ENCODE results near the gene UBE2L6. TPM values are rescaled to one million over a fixed set of nuclear protein-coding genes. Genes with fewer than 3 reads are reported as not detected.

Gene UBE2L6
- total RNA-seq, 1 experiment from 2014 or later: 122 TPM

DNA sequence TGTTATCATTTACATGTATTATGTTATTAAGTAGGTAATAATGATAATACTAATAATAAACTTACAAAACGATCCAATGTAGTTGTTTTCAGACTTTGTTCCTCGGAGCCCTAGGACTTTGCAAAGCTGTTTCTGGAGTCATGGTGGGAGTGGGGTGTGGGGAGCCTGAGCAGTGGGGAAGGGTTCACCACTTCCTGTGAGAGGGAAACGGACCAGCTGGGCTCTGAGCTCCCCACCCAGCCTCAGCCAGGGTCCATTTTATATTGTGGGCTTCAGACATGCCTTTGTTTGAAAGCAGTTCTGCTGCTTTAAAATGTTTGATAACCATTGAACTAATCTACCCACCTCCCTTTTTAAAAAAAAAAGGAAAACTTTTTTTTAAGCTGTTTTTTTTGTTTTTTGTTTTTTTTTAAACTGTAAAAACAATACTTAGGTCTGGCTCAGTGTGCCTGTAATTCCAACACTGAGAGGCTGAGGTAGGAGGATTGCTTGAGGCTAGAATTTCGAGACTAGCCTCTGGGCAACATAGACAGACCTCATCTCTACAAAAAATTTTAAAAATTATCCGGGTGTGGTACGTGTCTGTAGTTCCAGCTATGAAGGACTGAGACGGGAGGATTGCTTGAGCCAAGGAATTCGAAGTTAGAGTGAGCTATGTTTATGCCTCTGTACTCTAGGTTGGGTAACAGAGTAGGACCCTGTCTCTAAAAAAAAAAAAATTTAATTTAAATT, 37.0 kb upstream of the UBE2L6 start:
- no peaks in the 10 kb centered on the region for H4K20me1 ChIP-seq (ENCODE audit: insufficient read depth)
- POLR2A ChIA-PET (ENCODE audit: unreplicated experiment): no interaction called here
- CTCF ChIA-PET: interaction anchor here (0.6 to 0.7 kb wide), 3 partner anchors 22 to 1532 kb away, joined by 3 read pairs; no protein-coding TSS in a partner anchor
- H3K4me1 ChIP-seq (replicated peaks; ENCODE audit: insufficient read depth): no peaks in the 10 kb centered on the region
- no peak for TF ChIP-seq EZH2 (IDR thresholded peaks at IDR 0.05; ENCODE audit: low read depth)
- TF ChIP-seq, protein P1, sequence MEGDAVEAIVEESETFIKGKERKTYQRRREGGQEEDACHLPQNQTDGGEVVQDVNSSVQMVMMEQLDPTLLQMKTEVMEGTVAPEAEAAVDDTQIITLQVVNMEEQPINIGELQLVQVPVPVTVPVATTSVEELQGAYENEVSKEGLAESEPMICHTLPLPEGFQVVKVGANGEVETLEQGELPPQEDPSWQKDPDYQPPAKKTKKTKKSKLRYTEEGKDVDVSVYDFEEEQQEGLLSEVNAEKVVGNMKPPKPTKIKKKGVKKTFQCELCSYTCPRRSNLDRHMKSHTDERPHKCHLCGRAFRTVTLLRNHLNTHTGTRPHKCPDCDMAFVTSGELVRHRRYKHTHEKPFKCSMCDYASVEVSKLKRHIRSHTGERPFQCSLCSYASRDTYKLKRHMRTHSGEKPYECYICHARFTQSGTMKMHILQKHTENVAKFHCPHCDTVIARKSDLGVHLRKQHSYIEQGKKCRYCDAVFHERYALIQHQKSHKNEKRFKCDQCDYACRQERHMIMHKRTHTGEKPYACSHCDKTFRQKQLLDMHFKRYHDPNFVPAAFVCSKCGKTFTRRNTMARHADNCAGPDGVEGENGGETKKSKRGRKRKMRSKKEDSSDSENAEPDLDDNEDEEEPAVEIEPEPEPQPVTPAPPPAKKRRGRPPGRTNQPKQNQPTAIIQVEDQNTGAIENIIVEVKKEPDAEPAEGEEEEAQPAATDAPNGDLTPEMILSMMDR (conservative IDR thresholded peaks at IDR 0.05): no peak
- no peaks in the 10 kb centered on the region for H3K79me2 ChIP-seq (ENCODE audit: low read depth)
- DNase-seq: no peak
- H3K27me3 ChIP-seq (ENCODE audit: insufficient read depth, low read depth): peaks cover 51% of the 10 kb centered on the region
- H3K36me3 ChIP-seq (ENCODE audit: low read depth): no peaks in the 10 kb centered on the region
- no peaks in the 10 kb centered on the region for H3F3A ChIP-seq (ENCODE audit: insufficient read depth, low read depth)
- no TSS peak for BruUV-seq (replicated peaks)
- H3K4me2 ChIP-seq: no peak overlapping the region
- no peak overlapping the region for H3K27ac ChIP-seq
- no peaks in the 10 kb centered on the region for H3K9me2 ChIP-seq (ENCODE audit: insufficient read depth)
- H3K9me3 ChIP-seq (ENCODE audit: insufficient read depth, low read depth): no peaks in the 10 kb centered on the region
- no peak overlapping the region for H3K4me3 ChIP-seq
- intact Hi-C loops (cut with micrococcal nuclease; ENCODE audit: unreplicated experiment): no loop called here
- H2AFZ ChIP-seq: no peak overlapping the region

DNA sequence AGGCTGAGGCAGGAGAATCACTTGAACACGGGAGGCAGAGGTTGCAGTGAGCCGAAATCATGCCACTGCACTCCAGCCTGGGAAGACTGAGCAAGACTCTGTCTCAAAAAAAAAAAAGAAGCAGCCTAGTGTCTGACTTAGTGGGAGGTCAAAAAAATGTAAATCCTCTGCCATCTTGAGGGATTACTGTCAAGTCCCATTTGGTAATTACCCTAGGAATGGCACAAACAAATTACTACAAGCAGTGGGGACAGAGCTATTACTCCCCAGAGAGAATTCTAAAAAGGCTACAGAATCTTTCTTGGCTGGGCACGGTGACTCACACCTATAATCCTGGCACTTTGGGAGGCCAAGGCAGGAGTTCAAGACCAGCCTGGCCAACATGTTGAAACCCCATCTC, 33.8 kb upstream of the UBE2L6 start:
- Histone ChIP-seq H3K4me1 (replicated peaks; ENCODE audit: insufficient read depth) (no peaks in the 10 kb centered on the region), H3F3A (ENCODE audit: insufficient read depth, low read depth) (no peaks in the 10 kb centered on the region), H3K4me2 (no peak overlapping the region), H3K9me3 (ENCODE audit: insufficient read depth, low read depth) (no peaks in the 10 kb centered on the region), H3K4me3 (no peak overlapping the region), H3K36me3 (ENCODE audit: low read depth) (no peaks in the 10 kb centered on the region), H3K27ac (no peak overlapping the region), H3K27me3 (ENCODE audit: insufficient read depth, low read depth) (peaks cover 32% of the 10 kb centered on the region), H4K20me1 (ENCODE audit: insufficient read depth) (no peaks in the 10 kb centered on the region), H3K79me2 (ENCODE audit: low read depth) (no peaks in the 10 kb centered on the region), H2AFZ (no peak overlapping the region), H3K9me2 (ENCODE audit: insufficient read depth) (no peaks in the 10 kb centered on the region)
- intact Hi-C loops (cut with micrococcal nuclease; ENCODE audit: unreplicated experiment): no loop called here
- no peak for TF ChIP-seq EZH2 (IDR thresholded peaks at IDR 0.05; ENCODE audit: low read depth)
- TF ChIP-seq, protein P1 (conservative IDR thresholded peaks at IDR 0.05): no peak
- POLR2A ChIA-PET (ENCODE audit: unreplicated experiment): interaction anchor here (0.7 kb wide), 1 partner anchor 76 kb away, joined by 10 read pairs; no protein-coding TSS in a partner anchor
- DNase-seq: no peak
- no TSS peak for BruUV-seq (replicated peaks)
- CTCF ChIA-PET: no interaction called here

DNA sequence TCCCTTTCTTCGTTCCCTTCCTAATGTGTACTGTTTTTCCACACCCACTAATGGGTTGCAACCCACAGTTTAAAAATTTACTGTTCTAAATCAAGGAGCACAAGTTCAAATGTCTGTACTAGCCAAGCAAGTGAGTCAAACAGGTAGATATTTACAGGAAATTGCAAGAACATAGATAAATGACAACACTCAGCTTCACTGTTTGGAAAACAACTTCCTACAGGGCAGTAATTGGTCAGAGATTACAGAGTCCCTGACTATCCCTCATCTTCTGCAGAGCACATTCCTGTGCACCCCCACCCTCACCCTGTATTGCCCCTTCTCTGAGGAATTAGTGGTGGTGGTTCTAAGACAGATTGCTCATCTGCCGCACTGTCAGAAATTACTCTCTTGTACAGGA, 31.9 kb upstream of the UBE2L6 start:
- DNase-seq: peak in 1 of 2 experiments; percentile 20
- Histone ChIP-seq H3K4me1 (replicated peaks; ENCODE audit: insufficient read depth) (no peaks in the 10 kb centered on the region), H3K27ac (no peak overlapping the region), H4K20me1 (ENCODE audit: insufficient read depth) (no peaks in the 10 kb centered on the region), H3K79me2 (ENCODE audit: low read depth) (no peaks in the 10 kb centered on the region), H3K9me3 (ENCODE audit: insufficient read depth, low read depth) (no peaks in the 10 kb centered on the region), H3K4me2 (no peak overlapping the region), H3K36me3 (ENCODE audit: low read depth) (no peaks in the 10 kb centered on the region), H3F3A (ENCODE audit: insufficient read depth, low read depth) (no peaks in the 10 kb centered on the region), H3K4me3 (no peak overlapping the region), H2AFZ (no peak overlapping the region), H3K9me2 (ENCODE audit: insufficient read depth) (no peaks in the 10 kb centered on the region), H3K27me3 (ENCODE audit: insufficient read depth, low read depth) (peaks cover 30% of the 10 kb centered on the region)
- no peak for TF ChIP-seq EZH2 (IDR thresholded peaks at IDR 0.05; ENCODE audit: low read depth)
- TF ChIP-seq, protein P1 (conservative IDR thresholded peaks at IDR 0.05): no peak
- ChIA-PET POLR2A (ENCODE audit: unreplicated experiment) (no interaction called here), CTCF (no interaction called here)
- intact Hi-C loops (cut with micrococcal nuclease; ENCODE audit: unreplicated experiment): no loop called here
- no TSS peak for BruUV-seq (replicated peaks)
